K562 (cell line): Measurements from ENCODE around the gene ATP6V0C. TPM values are rescaled to one million over a fixed set of nuclear protein-coding genes. Genes with fewer than 3 reads are reported as not detected.

Experiments
- C11orf30 ChIP-seq: fragments of 450-650 bp; IDR thresholded peaks from 2 replicates; pipeline ENCODE4 v1.6.1; 2016; ENCODE audit warnings: low read depth, mild to moderate bottlenecking
- CREBBP ChIP-seq: IDR thresholded peaks from one replicate; pipeline ENCODE4 v1.6.1; 2012; ENCODE audit warnings: low read depth, mild to moderate bottlenecking, control low read depth, inconsistent platforms, low read length
- FIP1L1 ChIP-seq: fragments of 200-400 bp; formaldehyde crosslinking; IDR thresholded peaks from 2 replicates; pipeline ENCODE4 v1.6.1; 2018; ENCODE audit warnings: mild to moderate bottlenecking, low read depth, low read length; ENCODE audit not compliant: poor library complexity, severe bottlenecking
- HMGN3 ChIP-seq: IDR thresholded peaks from 2 replicates; pipeline ENCODE4 v1.6.1; 2011; ENCODE audit warnings: borderline replicate concordance, low read depth, mild to moderate bottlenecking, mixed read lengths, low read length; ENCODE audit not compliant: insufficient read length; ENCODE audit errors: extremely low read depth
- KLF10 ChIP-seq: fragments of 250-450 bp; sonication (Bioruptor Pico); IDR thresholded peaks from 2 replicates; pipeline ENCODE4 v1.6.1; 2021; ENCODE audit warnings: matching md5 sums
- MCM3 ChIP-seq: fragments of 450-650 bp; IDR thresholded peaks from 2 replicates; pipeline ENCODE4 v1.6.1; 2016
- MLLT1 ChIP-seq, 2 experiments: fragments of 450-650 bp; IDR thresholded peaks; 2 replicates each; pipeline ENCODE4 v1.6.1; 2016
- MLX ChIP-seq, 2 experiments: fragments of 450-650 bp in 1 of 2; sonication (generic) in 1 of 2; formaldehyde crosslinking; conservative IDR thresholded peaks; 2 replicates each; pipeline versions ENCODE4 v1.4.0 to v1.8.1; 2020 to 2022; ENCODE audit warnings: mild to moderate bottlenecking in 1 of 2, missing genetic modification reagents in 1 of 2
- NKRF ChIP-seq: fragments of 450-650 bp; IDR thresholded peaks from 2 replicates; pipeline ENCODE4 v1.6.1; 2016; ENCODE audit warnings: borderline replicate concordance
- PRMT5 ChIP-seq: sonication (generic); formaldehyde crosslinking; IDR thresholded peaks from 2 replicates; pipeline ENCODE4 v1.5.0; 2020; ENCODE audit warnings: missing genetic modification reagents
- SMAD3 ChIP-seq: fragments of 450-650 bp; formaldehyde crosslinking; conservative IDR thresholded peaks from 2 replicates; pipeline ENCODE4 v1.4.0; 2020; ENCODE audit warnings: mild to moderate bottlenecking
- SUPT5H ChIP-seq: fragments of 450-650 bp; IDR thresholded peaks from 2 replicates; pipeline ENCODE4 v1.6.1; 2016
- TBP ChIP-seq: optimal IDR thresholded peaks from 2 replicates; pipeline ENCODE3; 2011; ENCODE audit warnings: low read depth, low read length, improper control_type of control experiment
- ZNF395 ChIP-seq: fragments of 200-800 bp; sonication (Bioruptor generic); IDR thresholded peaks from 2 replicates; pipeline ENCODE4 v1.6.1; 2017; ENCODE audit warnings: missing genetic modification characterization, missing compliant biosample characterization
- ZNF592 ChIP-seq: fragments of 450-650 bp; IDR thresholded peaks from 2 replicates; pipeline ENCODE4 v1.6.1; 2017; ENCODE audit warnings: antibody characterized with exemption, mild to moderate bottlenecking
- ZNF655 ChIP-seq: fragments of 250-450 bp; sonication (Bioruptor Pico); IDR thresholded peaks from 2 replicates; pipeline ENCODE4 v1.5.0; 2021
- ZNF778 ChIP-seq: fragments of 450-650 bp; formaldehyde crosslinking; IDR thresholded peaks from 2 replicates; pipeline ENCODE4 v1.4.0; 2020; ENCODE audit warnings: mild to moderate bottlenecking, moderate library complexity
- polyA plus RNA-seq, 8 experiments: library from polyadenylated mRNA; depleted of rRNA in 4 of 8; stranded (reverse) in 5 of 8; unstranded in 3 of 8; fragments of >200 nt; fragmentation: Nextera tagmentation in 2 of 8; fragmentation: Illumina TruSeq in 1 of 8; extraction: Ambion mirVana in 2 of 8; extraction: Trizol in 1 of 8; gene quantifications; 2 replicates each; pipeline versions ENCODE4 v1.2.1 to v1.2.3, GENCODE V29; 2011 to 2014; ENCODE audit warnings: inconsistent platforms in 1 of 8, missing spikeins in 1 of 8
- total RNA-seq, 7 experiments: library from RNA; depleted of rRNA in 6 of 7; stranded (reverse); fragments of >200 nt in 6 of 7; fragmentation: Illumina TruSeq in 2 of 7; extraction: Trizol in 2 of 7; gene quantifications; 2 replicates each; pipeline versions ENCODE4 v1.2.1 to v1.2.3, GENCODE V29; 2011 to 2021; ENCODE audit warnings: low replicate concordance in 1 of 7

ATP6V0C gene
- total and polyA plus RNA-seq, 9 of the 15 experiments (the other 6 are each of a cell fraction or from before 2014, with no cell fraction given), result 2.9 to 228 (median 22.7) TPM

- TF ChIP-seq ZNF655 (CRISPR knock-in tag) (no peak), SUPT5H (peak; percentile 67), TBP (no peak), C11orf30 (peak; percentile 90), MCM3 (no peak), ZNF778 (no peak), FIP1L1 (peak; percentile 48), ZNF395 (peak; percentile 56), ZNF592 (no peak), CREBBP (no peak), HMGN3 (peak; percentile 61), KLF10 (CRISPR knock-in tag) (no peak), MLLT1 (IDR thresholded peaks at IDR 0.05) (no peak), NKRF (no peak), PRMT5 (CRISPR knock-in tag) (no peak), SMAD3 (no peak), MLX (CRISPR knock-in tag; conservative IDR thresholded peaks at IDR 0.05) (peak in 1 of 2 experiments; percentile 78; a peak in 1 of 4 replicates)
Measured at GRCh38 chr16:2520097-2520783, 6.5 kb downstream of the ATP6V0C start, which contains the start of gene AMDHD2 (continued).
